Epithelial cell of proximal tubule (primary cell): ENCODE measurements around the gene FAR1. TPM values are rescaled to one million over a fixed set of nuclear protein-coding genes. Genes with fewer than 3 reads are reported as not detected.

ENCODE experiments used
- DNase-seq: peaks from one replicate; pipeline ENCODE4 v3.0.0-alpha.2; 2011; ENCODE audit warnings: low read depth
- H3K4me3 ChIP-seq: 2 replicates; pipeline ENCODE4 v1.5.1; 2011; ENCODE audit warnings: low read depth, mild to moderate bottlenecking, low read length
- total RNA-seq: library from RNA; depleted of rRNA; stranded (reverse); fragments of >200 nt; gene quantifications from 2 replicates; pipeline ENCODE4 v1.2.3, GENCODE V29; 2015
- TF ChIP-seq, protein P1 (sequence below): conservative IDR thresholded peaks from 2 replicates; pipeline ENCODE4 v1.5.1; 2012; ENCODE audit warnings: low read depth, mild to moderate bottlenecking, low read length

The FAR1 gene
- total RNA-seq, 1 donor from 2014 or later = 23.2 TPM

GRCh38 chr11:13702071-13702470, 33.6 kb downstream of the FAR1 start:
- TF ChIP-seq, protein P1, sequence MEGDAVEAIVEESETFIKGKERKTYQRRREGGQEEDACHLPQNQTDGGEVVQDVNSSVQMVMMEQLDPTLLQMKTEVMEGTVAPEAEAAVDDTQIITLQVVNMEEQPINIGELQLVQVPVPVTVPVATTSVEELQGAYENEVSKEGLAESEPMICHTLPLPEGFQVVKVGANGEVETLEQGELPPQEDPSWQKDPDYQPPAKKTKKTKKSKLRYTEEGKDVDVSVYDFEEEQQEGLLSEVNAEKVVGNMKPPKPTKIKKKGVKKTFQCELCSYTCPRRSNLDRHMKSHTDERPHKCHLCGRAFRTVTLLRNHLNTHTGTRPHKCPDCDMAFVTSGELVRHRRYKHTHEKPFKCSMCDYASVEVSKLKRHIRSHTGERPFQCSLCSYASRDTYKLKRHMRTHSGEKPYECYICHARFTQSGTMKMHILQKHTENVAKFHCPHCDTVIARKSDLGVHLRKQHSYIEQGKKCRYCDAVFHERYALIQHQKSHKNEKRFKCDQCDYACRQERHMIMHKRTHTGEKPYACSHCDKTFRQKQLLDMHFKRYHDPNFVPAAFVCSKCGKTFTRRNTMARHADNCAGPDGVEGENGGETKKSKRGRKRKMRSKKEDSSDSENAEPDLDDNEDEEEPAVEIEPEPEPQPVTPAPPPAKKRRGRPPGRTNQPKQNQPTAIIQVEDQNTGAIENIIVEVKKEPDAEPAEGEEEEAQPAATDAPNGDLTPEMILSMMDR = no peak
- DNase-seq = no peak
- no peak overlapping the region for H3K4me3 ChIP-seq

DNA sequence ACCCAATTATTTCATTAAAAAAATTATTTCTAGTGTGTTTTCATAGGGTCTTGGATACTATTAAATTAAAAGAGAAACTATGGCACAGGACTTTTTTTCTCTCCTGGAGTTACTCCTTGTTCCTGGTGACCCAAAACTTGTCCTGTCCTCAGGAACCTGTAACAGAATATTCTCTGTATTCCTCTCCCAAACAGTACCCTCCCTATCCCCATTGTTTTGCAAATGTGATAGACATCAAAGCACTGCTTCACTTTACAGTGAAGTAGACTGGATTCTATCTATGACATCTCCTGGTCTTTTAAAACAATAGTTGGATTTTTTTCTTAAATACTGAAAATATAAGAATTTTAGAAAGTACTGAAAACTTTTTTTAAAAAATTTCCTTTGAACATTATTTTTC, 37.2 kb downstream of the FAR1 start:
- DNase-seq = no peak
- TF ChIP-seq, protein P1 = no peak
- no peak overlapping the region for H3K4me3 ChIP-seq

DNA sequence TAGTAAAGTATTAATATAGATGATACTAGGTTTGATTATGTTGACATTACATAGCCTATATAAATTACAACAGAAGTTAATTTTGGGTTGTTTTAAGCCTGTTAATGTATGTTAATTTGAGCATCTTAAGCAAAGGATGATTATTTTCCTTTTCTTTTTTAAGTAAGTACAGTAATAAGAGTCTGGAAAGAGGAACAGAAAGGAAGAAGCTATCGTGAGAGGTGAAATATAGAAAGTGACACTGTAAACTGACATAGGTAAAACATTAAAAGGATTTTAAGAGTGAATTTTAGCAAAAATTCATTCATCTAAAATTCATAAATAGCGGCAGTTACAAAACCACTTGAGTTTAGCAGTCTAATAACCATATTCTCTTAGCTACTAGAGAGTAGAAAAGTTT, 45.5 kb downstream of the FAR1 start:
- TF ChIP-seq, protein P1 = no peak
- H3K4me3 ChIP-seq = no peak overlapping the region
- DNase-seq = no peak

DNA sequence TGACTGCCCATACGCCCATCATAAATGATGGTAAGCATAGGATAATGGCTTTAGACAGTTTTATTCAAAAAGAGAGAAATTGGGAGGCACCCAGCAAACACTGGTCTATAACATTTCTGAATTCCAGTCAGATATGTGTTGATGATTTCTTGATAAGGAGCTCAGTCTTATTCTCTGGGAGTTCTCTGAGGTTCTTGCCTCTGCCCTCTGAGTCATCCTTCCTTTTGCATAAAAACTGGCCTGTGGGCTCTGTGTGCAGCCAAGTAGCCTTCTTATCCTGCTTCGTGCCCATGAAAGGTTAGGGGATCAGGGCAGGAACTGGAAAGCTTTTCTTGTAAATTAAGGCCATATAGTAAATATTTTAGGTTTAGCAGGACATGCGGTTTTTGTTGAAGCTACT, 48.9 kb downstream of the FAR1 start:
- peak; percentile 20 for DNase-seq
- no peak overlapping the region for H3K4me3 ChIP-seq
- TF ChIP-seq, protein P1 = no peak

DNA sequence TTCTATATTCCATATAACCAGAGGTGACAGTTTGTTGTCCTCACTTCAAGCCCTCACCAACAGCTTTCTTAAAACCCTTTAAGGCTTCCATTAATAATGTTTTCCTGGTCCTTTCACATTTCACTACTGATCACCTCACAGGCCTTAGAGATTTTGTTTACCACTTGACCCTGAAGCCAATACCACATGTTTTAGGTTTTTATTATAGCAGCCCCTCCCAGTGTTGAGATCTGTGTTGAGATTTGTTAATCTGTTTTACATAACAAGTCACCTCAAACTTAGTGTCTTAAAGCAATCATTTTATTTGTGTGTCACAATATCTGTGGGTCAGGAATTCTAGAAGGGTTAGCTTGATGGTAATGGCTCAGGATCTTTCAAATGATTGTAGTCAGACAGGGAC, 49.9 kb downstream of the FAR1 start:
- TF ChIP-seq, protein P1 = no peak
- DNase-seq = no peak
- H3K4me3 ChIP-seq = no peak overlapping the region

GRCh38 chr11:13720940-13721339, 52.5 kb downstream of the FAR1 start:
- DNase-seq = no peak
- H3K4me3 ChIP-seq = no peak overlapping the region
- TF ChIP-seq, protein P1 = no peak

GRCh38 chr11:13721760-13722159, 53.3 kb downstream of the FAR1 start:
- no peak overlapping the region for H3K4me3 ChIP-seq
- DNase-seq = no peak
- TF ChIP-seq, protein P1 = no peak
